Tibial nerve (tissue), 4 donors: ENCODE data around the gene MYLK2. TPM values are rescaled to one million over a fixed set of nuclear protein-coding genes. Genes with fewer than 3 reads are reported as not detected.
A peak's percentile ranks its signal among the peaks of the same experiment; 100 is the strongest.

Source experiments
- DNase-seq, 2 donors: peaks; one replicate each; pipeline ENCODE4 v3.0.0-alpha.2; 2019; ENCODE audit warnings: low spot score in 2 of 2
- H3K27ac ChIP-seq, 4 donors: fragments of 200-600 bp; sonication (generic) in 3 of 4; one replicate each; pipeline ENCODE4 v1.5.1; 2017 to 2019; ENCODE audit warnings: mild to moderate bottlenecking in 1 of 4
- H3K27me3 ChIP-seq, 2 donors: fragments of 200-600 bp; sonication (generic) in 1 of 2; one replicate each; pipeline versions ENCODE4 v1.5.1 to v1.6.0; 2017 to 2019
- H3K36me3 ChIP-seq, 3 donors: fragments of 200-600 bp; sonication (generic); one replicate each; pipeline ENCODE4 v1.5.1; 2018 to 2019
- H3K4me1 ChIP-seq, 4 donors: fragments of 200-600 bp; sonication (generic) in 3 of 4; one replicate each; pipeline ENCODE4 v1.5.1; 2017 to 2019
- H3K4me3 ChIP-seq, 4 donors: fragments of 200-600 bp; sonication (generic) in 3 of 4; one replicate each; pipeline ENCODE4 v1.5.1; 2017 to 2019; ENCODE audit warnings: mild to moderate bottlenecking in 1 of 4, moderate library complexity in 1 of 4
- H3K9me3 ChIP-seq, 4 donors: fragments of 200-600 bp; sonication (generic) in 3 of 4; one replicate each; pipeline ENCODE4 v1.5.1; 2017 to 2019
- EP300 ChIP-seq, 2 donors: sonication (generic); formaldehyde crosslinking; IDR thresholded peaks; one replicate each; pipeline ENCODE4 v1.6.1; 2017; ENCODE audit warnings: antibody characterized with exemption in 2 of 2, mild to moderate bottlenecking in 1 of 2
- POLR2A ChIP-seq, 2 donors: fragments of 450-650 bp; IDR thresholded peaks; one replicate each; pipeline ENCODE4 v1.6.1; 2017; ENCODE audit warnings: antibody characterized with exemption in 2 of 2, mild to moderate bottlenecking in 2 of 2, moderate library complexity in 2 of 2
- WGBS, 2 donors: methylation state at CpG; one replicate each; pipeline ENCODE4 v1.1.5; 2018; 5-methylcytosine and 5-hydroxymethylcytosine counted together
- total RNA-seq, 4 donors: library from RNA; depleted of rRNA; stranded (reverse); fragments of >200 nt; gene quantifications; one replicate each; pipeline ENCODE4 v1.1.0, GENCODE V29; 2016
- TF ChIP-seq, protein P1 (sequence below), 5 experiments: fragments of 200-600 bp in 3 of 5; fragments of 450-650 bp in 2 of 5; sonication (generic) in 3 of 5; IDR thresholded peaks; one replicate each; pipeline ENCODE4 v1.5.1; 2016 to 2019; ENCODE audit warnings: antibody characterized with exemption in 5 of 5, mild to moderate bottlenecking in 3 of 5, moderate library complexity in 2 of 5

The MYLK2 gene
- total RNA-seq, 4 donors from 2014 or later: 0.66 to 1.3 TPM; not detected in 2

GRCh38 chr20:31833931-31834521 is 14.9 kb downstream of the MYLK2 start:
- 36 to 46% methylated on average over 1 to 9 of the region's 20 CpGs for WGBS, 2 donors
- TF ChIP-seq, protein P1, sequence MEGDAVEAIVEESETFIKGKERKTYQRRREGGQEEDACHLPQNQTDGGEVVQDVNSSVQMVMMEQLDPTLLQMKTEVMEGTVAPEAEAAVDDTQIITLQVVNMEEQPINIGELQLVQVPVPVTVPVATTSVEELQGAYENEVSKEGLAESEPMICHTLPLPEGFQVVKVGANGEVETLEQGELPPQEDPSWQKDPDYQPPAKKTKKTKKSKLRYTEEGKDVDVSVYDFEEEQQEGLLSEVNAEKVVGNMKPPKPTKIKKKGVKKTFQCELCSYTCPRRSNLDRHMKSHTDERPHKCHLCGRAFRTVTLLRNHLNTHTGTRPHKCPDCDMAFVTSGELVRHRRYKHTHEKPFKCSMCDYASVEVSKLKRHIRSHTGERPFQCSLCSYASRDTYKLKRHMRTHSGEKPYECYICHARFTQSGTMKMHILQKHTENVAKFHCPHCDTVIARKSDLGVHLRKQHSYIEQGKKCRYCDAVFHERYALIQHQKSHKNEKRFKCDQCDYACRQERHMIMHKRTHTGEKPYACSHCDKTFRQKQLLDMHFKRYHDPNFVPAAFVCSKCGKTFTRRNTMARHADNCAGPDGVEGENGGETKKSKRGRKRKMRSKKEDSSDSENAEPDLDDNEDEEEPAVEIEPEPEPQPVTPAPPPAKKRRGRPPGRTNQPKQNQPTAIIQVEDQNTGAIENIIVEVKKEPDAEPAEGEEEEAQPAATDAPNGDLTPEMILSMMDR (IDR thresholded peaks at IDR 0.05): no peak
- TF ChIP-seq EP300 (IDR thresholded peaks at IDR 0.05) (no peak), POLR2A (IDR thresholded peaks at IDR 0.05) (no peak)
- H3K27ac ChIP-seq: peak overlapping the region in 3 of 4 donors; percentile 11 to 79 (median 75)
- H3K27me3 ChIP-seq: no peaks in the 10 kb centered on the region
- H3K4me3 ChIP-seq: no peak overlapping the region
- H3K36me3 ChIP-seq: no peaks in the 10 kb centered on the region
- no peak for DNase-seq
- H3K9me3 ChIP-seq: no peaks in the 10 kb centered on the region
- peaks cover 0 to 69% (median 39%) of the 10 kb centered on the region in 4 donors for H3K4me1 ChIP-seq

- Histone ChIP-seq H3K27ac (peak overlapping the region in 2 of 4 donors; percentile 60 to 81), H3K9me3 (no peaks in the 10 kb centered on the region), H3K27me3 (no peaks in the 10 kb centered on the region), H3K36me3 (no peaks in the 10 kb centered on the region), H3K4me3 (no peak overlapping the region), H3K4me1 (peaks cover 0 to 84% (median 39%) of the 10 kb centered on the region in 4 donors)
- no peak for DNase-seq
- TF ChIP-seq POLR2A (IDR thresholded peaks at IDR 0.05) (no peak), EP300 (IDR thresholded peaks at IDR 0.05) (no peak)
- TF ChIP-seq, protein P1 (IDR thresholded peaks at IDR 0.05): no peak
- 63 to 71% methylated on average over 8 of the region's 9 CpGs for WGBS, 2 donors
These were observed 16.4 kb downstream of the MYLK2 start for GRCh38 chr20:31835554-31835953.

DNA sequence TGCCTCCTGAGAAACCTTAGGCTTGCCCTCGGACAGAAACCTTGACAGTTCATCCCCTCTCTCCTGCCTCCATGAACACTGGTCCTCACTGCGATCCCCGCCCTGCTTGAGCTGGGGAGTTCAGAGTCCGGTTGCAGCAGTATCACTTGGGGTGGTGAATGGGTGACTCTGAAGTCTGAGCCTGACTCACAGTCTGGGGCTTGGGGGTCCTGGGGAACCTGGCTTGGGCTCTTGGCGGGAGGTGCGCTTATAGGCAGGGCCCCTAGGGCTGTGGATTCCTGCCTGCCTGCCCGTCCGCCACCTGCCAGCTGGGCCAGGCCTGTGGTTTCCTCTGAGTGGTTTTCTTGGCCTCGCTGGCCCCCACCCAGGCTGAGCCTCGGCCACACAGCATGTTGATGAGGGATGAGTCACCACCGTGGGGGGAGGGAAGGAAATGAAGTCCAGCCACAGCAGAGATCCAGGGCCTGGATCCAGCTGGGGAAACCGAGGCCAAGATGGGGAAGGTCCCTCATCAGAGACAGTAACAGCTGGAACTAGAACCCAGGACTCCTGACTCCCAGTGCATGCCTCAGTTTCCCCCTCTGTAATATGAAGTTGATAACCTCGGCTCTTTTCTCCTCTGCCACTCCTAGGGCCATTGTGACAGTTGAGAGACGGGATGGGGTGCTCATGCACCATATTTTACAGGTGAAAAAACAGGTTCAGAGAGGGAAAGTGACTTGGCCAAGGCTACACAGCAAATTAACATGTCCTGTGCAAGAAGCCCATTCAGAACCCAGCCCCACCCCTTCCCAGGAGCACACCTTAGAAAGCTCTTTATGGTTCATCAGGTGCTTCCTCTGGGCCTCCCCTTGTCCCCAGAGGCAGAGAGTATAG is 17.1 kb downstream of the MYLK2 start:
- 33 to 42% methylated on average over 10 to 14 of the region's 14 CpGs for WGBS, 2 donors
- Histone ChIP-seq H3K4me1 (peaks cover 0 to 91% (median 40%) of the 10 kb centered on the region in 4 donors), H3K27me3 (no peaks in the 10 kb centered on the region), H3K27ac (peak overlapping the region in 2 of 4 donors; percentile 60 to 81), H3K9me3 (no peaks in the 10 kb centered on the region), H3K36me3 (no peaks in the 10 kb centered on the region), H3K4me3 (no peak overlapping the region)
- TF ChIP-seq EP300 (IDR thresholded peaks at IDR 0.05) (peak in 1 of 2 donors; percentile 78), POLR2A (IDR thresholded peaks at IDR 0.05) (no peak)
- TF ChIP-seq, protein P1 (IDR thresholded peaks at IDR 0.05): peak in 1 of 5 experiments; percentile 16
- DNase-seq: peak; percentile 87 to 91

GRCh38 chr20:31836853-31837608 is 17.9 kb downstream of the MYLK2 start:
- peaks cover 0 to 96% (median 43%) of the 10 kb centered on the region in 4 donors for H3K4me1 ChIP-seq
- DNase-seq: no peak
- WGBS, 2 donors: 65 to 72% methylated on average over 4 to 5 of the region's 5 CpGs
- no peaks in the 10 kb centered on the region for H3K9me3 ChIP-seq
- TF ChIP-seq, protein P1 (IDR thresholded peaks at IDR 0.05): no peak
- TF ChIP-seq EP300 (IDR thresholded peaks at IDR 0.05) (no peak), POLR2A (IDR thresholded peaks at IDR 0.05) (no peak)
- H3K4me3 ChIP-seq: no peak overlapping the region
- H3K27me3 ChIP-seq: no peaks in the 10 kb centered on the region
- no peaks in the 10 kb centered on the region for H3K36me3 ChIP-seq
- H3K27ac ChIP-seq: peak overlapping the region in 2 of 4 donors; percentile 60 to 81
